H1 (cell line): ENCODE measurements around the gene MICALL1. TPM values are rescaled to one million over a fixed set of nuclear protein-coding genes. Genes with fewer than 3 reads are reported as not detected.

Experiments used
- CTCF ChIA-PET: fragments of 300-600 bp; sonication (Branson Sonifier 250); formaldehyde crosslinking; loops from one replicate; lab custom pipeline; 2021; ENCODE audit not compliant: partially characterized antibody; lab: Charles Lee
- POLR2A ChIA-PET: fragments of 300-600 bp; sonication (Branson Sonifier 250); formaldehyde crosslinking; loops from one replicate; lab custom pipeline; 2021; ENCODE audit warnings: inconsistent platforms; ENCODE audit not compliant: partially characterized antibody; lab: Charles Lee
- DNase-seq, 2 experiments: peaks; one replicate each; pipeline versions ENCODE4 v3.0.0 to v3.0.0-alpha.2; 2010 to 2022; ENCODE audit warnings: low spot score in 2 of 2, low read depth in 1 of 2, mixed read lengths in 1 of 2
- FAIRE-seq: peaks from 2 replicates; lab custom pipeline; 2011; peaks lifted over from hg19 to GRCh38; lab: Jason Lieb, UNC
- H2AFZ ChIP-seq: 2 replicates; pipeline ENCODE4 v1.8.1; 2012; ENCODE audit warnings: low read length, inconsistent platforms
- H2AK5ac ChIP-seq: 2 replicates; pipeline ENCODE4 v1.6.1; 2013; ENCODE audit warnings: low read depth, low read length
- H2BK120ac ChIP-seq: replicated peaks from 2 replicates; pipeline ENCODE3; 2013; ENCODE audit warnings: low read depth, low read length, inconsistent platforms
- H2BK12ac ChIP-seq: 2 replicates; pipeline ENCODE4 v1.6.1; 2013; ENCODE audit warnings: low read depth, low read length
- H2BK15ac ChIP-seq: 2 replicates; pipeline ENCODE4 v1.6.1; 2013; ENCODE audit warnings: low read length
- H2BK20ac ChIP-seq: 2 replicates; pipeline ENCODE4 v1.6.1; 2013; ENCODE audit warnings: low read length
- H2BK5ac ChIP-seq: 2 replicates; pipeline ENCODE4 v1.6.1; 2013; ENCODE audit warnings: low read depth, low read length
- H3K14ac ChIP-seq: 2 replicates; pipeline ENCODE4 v1.6.1; 2013; ENCODE audit warnings: inconsistent platforms; ENCODE audit not compliant: insufficient read length
- H3K18ac ChIP-seq: 2 replicates; pipeline ENCODE4 v1.6.1; 2013; ENCODE audit warnings: low read length; ENCODE audit errors: extremely low read depth
- H3K23ac ChIP-seq: 2 replicates; pipeline ENCODE4 v1.6.1; 2013; ENCODE audit warnings: inconsistent platforms; ENCODE audit not compliant: insufficient read length
- H3K23me2 ChIP-seq: 2 replicates; pipeline ENCODE4 v1.6.1; 2013; ENCODE audit warnings: low read depth, low read length
- H3K27ac ChIP-seq: 2 replicates; pipeline ENCODE4 v1.6.1; 2011; ENCODE audit warnings: low read depth, low read length, inconsistent platforms
- H3K27me3 ChIP-seq, 4 experiments: replicated peaks in 1 of 4; 1 replicate in 1 of 4; 2 replicates in 3 of 4; pipeline versions ENCODE4 v1.6.1 to v1.8.1; 2011 to 2013; ENCODE audit warnings: low read length in 3 of 4, mild to moderate bottlenecking in 3 of 4, inconsistent platforms in 2 of 4, mixed read lengths in 2 of 4, moderate library complexity in 1 of 4; ENCODE audit not compliant: control insufficient read depth in 3 of 4, insufficient read depth in 3 of 4; ENCODE audit errors: extremely low read depth in 1 of 4
- H3K36me3 ChIP-seq, 4 experiments: 2 replicates each; pipeline versions ENCODE4 v1.6.1 to v1.8.1; 2011 to 2013; ENCODE audit warnings: mild to moderate bottlenecking in 4 of 4, low read length in 3 of 4, moderate library complexity in 2 of 4, control low read depth in 1 of 4, inconsistent platforms in 1 of 4; ENCODE audit not compliant: insufficient read depth in 4 of 4, control insufficient read depth in 2 of 4
- H3K4ac ChIP-seq: replicated peaks from 2 replicates; pipeline ENCODE3; 2013; ENCODE audit warnings: low read length, low read depth, mixed read lengths, inconsistent platforms; ENCODE audit not compliant: insufficient read length
- H3K4me1 ChIP-seq, 4 experiments: replicated peaks in 1 of 4; 1 replicate in 1 of 4; 2 replicates in 3 of 4; pipeline versions ENCODE4 v1.6.1 to v1.8.1; 2011 to 2013; ENCODE audit warnings: low read length in 3 of 4, inconsistent platforms in 2 of 4, mixed read lengths in 1 of 4; ENCODE audit not compliant: insufficient read depth in 4 of 4, control insufficient read depth in 3 of 4
- H3K4me2 ChIP-seq, 2 experiments: 2 replicates each; pipeline versions ENCODE4 v1.6.1 to v1.8.1; 2011 to 2013; ENCODE audit warnings: low read depth in 2 of 2, low read length in 2 of 2, control low read depth in 1 of 2, inconsistent platforms in 1 of 2, mild to moderate bottlenecking in 1 of 2; ENCODE audit not compliant: insufficient read depth in 1 of 2
- H3K4me3 ChIP-seq, 4 experiments: fragments of 200-600, 300-600 bp in 1 of 4; sonication (generic), shearing (Covaris generic), sonication (Bioruptor Twin) in 1 of 4; 2 replicates each; pipeline versions ENCODE4 v1.5.1 to v1.8.1; 2011 to 2016; ENCODE audit warnings: low read length in 4 of 4, low read depth in 3 of 4, control low read depth in 2 of 4, inconsistent platforms in 2 of 4, mild to moderate bottlenecking in 2 of 4, mixed read lengths in 1 of 4, moderate library complexity in 1 of 4; ENCODE audit not compliant: insufficient read depth in 2 of 4; ENCODE audit errors: extremely low read depth in 1 of 4
- H3K56ac ChIP-seq: replicated peaks from 2 replicates; pipeline ENCODE3; 2013; ENCODE audit warnings: low read depth, mild to moderate bottlenecking, mixed read lengths, low read length, inconsistent platforms; ENCODE audit not compliant: insufficient read length
- H3K79me1 ChIP-seq: 2 replicates; pipeline ENCODE4 v1.6.1; 2013; ENCODE audit warnings: low read depth, low read length, control low read depth
- H3K79me2 ChIP-seq, 2 experiments: 2 replicates each; pipeline versions ENCODE4 v1.6.1 to v1.8.1; 2012 to 2013; ENCODE audit warnings: low read length in 2 of 2, mild to moderate bottlenecking in 2 of 2, inconsistent platforms in 1 of 2; ENCODE audit not compliant: insufficient read depth in 2 of 2, control insufficient read depth in 1 of 2
- H3K9ac ChIP-seq, 4 experiments: replicated peaks in 1 of 4; 1 replicate in 1 of 4; 2 replicates in 3 of 4; pipeline versions ENCODE4 v1.6.1 to v1.8.1; 2011 to 2013; ENCODE audit warnings: low read depth in 3 of 4, low read length in 3 of 4, control low read depth in 2 of 4, mild to moderate bottlenecking in 2 of 4, moderate library complexity in 2 of 4, inconsistent platforms in 1 of 4; ENCODE audit errors: extremely low read depth in 1 of 4
- H3K9me3 ChIP-seq, 2 experiments: 2 replicates each; pipeline versions ENCODE4 v1.6.1 to v1.8.1; 2012 to 2013; ENCODE audit warnings: mild to moderate bottlenecking in 2 of 2, moderate library complexity in 2 of 2, control low read depth in 1 of 2, inconsistent platforms in 1 of 2, low read depth in 1 of 2, low read length in 1 of 2, mixed read lengths in 1 of 2; ENCODE audit not compliant: insufficient read depth in 2 of 2
- H4K20me1 ChIP-seq, 2 experiments: replicated peaks in 1 of 2; 2 replicates each; pipeline versions ENCODE3 to v1.8.1; 2011 to 2013; ENCODE audit warnings: inconsistent platforms in 2 of 2, low read length in 2 of 2, mild to moderate bottlenecking in 1 of 2; ENCODE audit not compliant: insufficient read depth in 2 of 2, control insufficient read depth in 1 of 2
- H4K5ac ChIP-seq: 2 replicates; pipeline ENCODE4 v1.6.1; 2013; ENCODE audit warnings: low read length, low read depth, mixed read lengths, inconsistent platforms; ENCODE audit not compliant: insufficient read length
- H4K8ac ChIP-seq: 2 replicates; pipeline ENCODE4 v1.8.0; 2013; ENCODE audit warnings: mild to moderate bottlenecking, moderate library complexity, low read length, inconsistent platforms; ENCODE audit not compliant: insufficient read depth; ENCODE audit errors: extremely low read depth
- H4K91ac ChIP-seq: replicated peaks from 2 replicates; pipeline ENCODE3; 2013; ENCODE audit warnings: low read length, mixed read lengths, inconsistent platforms; ENCODE audit not compliant: insufficient read length
- BACH1 ChIP-seq: IDR thresholded peaks from 2 replicates; pipeline ENCODE4 v1.6.1; 2012; ENCODE audit warnings: low read length, improper control_type of control experiment
- BCL11A ChIP-seq, 2 experiments: IDR thresholded peaks; one replicate each; pipeline ENCODE4 v1.6.1; 2011; ENCODE audit warnings: low read depth in 2 of 2, low read length in 2 of 2, mild to moderate bottlenecking in 2 of 2
- POLR2A ChIP-seq, 2 experiments: IDR thresholded peaks; 1 replicate in 1 of 2; 2 replicates in 1 of 2; pipeline ENCODE4 v1.6.1; 2011; ENCODE audit warnings: low read depth in 2 of 2, low read length in 2 of 2, mild to moderate bottlenecking in 2 of 2; ENCODE audit errors: control extremely low read depth in 1 of 2
- POLR2AphosphoS5 ChIP-seq: IDR thresholded peaks from 2 replicates; pipeline ENCODE4 v1.6.1; 2011; ENCODE audit warnings: low read depth, low read length
- RAD21 ChIP-seq, 2 experiments: IDR thresholded peaks in 1 of 2; conservative IDR thresholded peaks in 1 of 2; 2 replicates each; pipeline ENCODE4 v1.6.1; 2011; ENCODE audit warnings: low read depth in 2 of 2, low read length in 2 of 2, improper control_type of control experiment in 1 of 2, inconsistent platforms in 1 of 2, mild to moderate bottlenecking in 1 of 2, moderate library complexity in 1 of 2
- SIN3A ChIP-seq, 2 experiments: IDR thresholded peaks in 1 of 2; conservative IDR thresholded peaks in 1 of 2; 2 replicates each; pipeline ENCODE4 v1.6.1; 2011 to 2012; ENCODE audit warnings: low read length in 2 of 2, improper control_type of control experiment in 1 of 2, low read depth in 1 of 2, mild to moderate bottlenecking in 1 of 2
- SP1 ChIP-seq: IDR thresholded peaks from 2 replicates; pipeline ENCODE4 v1.6.1; 2011; ENCODE audit warnings: low read depth, low read length
- TAF7 ChIP-seq: optimal IDR thresholded peaks from 2 replicates; pipeline ENCODE3; 2011; ENCODE audit warnings: low read depth, mild to moderate bottlenecking, inconsistent platforms, low read length, moderate library complexity, borderline replicate concordance
- WGBS, 2 experiments: shearing (Covaris generic) in 1 of 2; methylation state at CpG; one replicate each; pipeline versions ENCODE4 v1.1.6 to v1.1.7; 2013 to 2015; ENCODE audit warnings: low lambda C conversion rate in 2 of 2, mixed read lengths in 2 of 2, inconsistent platforms in 1 of 2, low coverage in 1 of 2, missing lambda C conversion rate in 1 of 2; ENCODE audit not compliant: insufficient replicate concordance in 2 of 2, insufficient coverage in 1 of 2, insufficient read length in 1 of 2; ENCODE audit errors: extremely low coverage in 1 of 2, missing lambda C conversion rate in 1 of 2; 5-methylcytosine and 5-hydroxymethylcytosine counted together
- polyA plus RNA-seq, 7 experiments: library from polyadenylated mRNA; depleted of rRNA in 3 of 7; stranded (reverse) in 5 of 7; unstranded in 2 of 7; fragments of >200 nt in 5 of 7; fragments of 200-250 nt in 2 of 7; gene quantifications; 1 replicate in 5 of 7; 2 replicates in 1 of 7; 4 replicates in 1 of 7; pipeline versions ENCODE4 v1.2.1 to v1.2.3, GENCODE V29; 2011 to 2013; ENCODE audit warnings: missing spikeins in 2 of 7, mixed read lengths in 2 of 7
- total RNA-seq: library from RNA; stranded (reverse); fragmentation: NEBNext Ultra II Directional; extraction: Animal tissue kit (Norgen Biotek cat#: 25700); gene quantifications from 2 replicates; pipeline ENCODE4 v1.2.1, GENCODE V29; 2021
- TF ChIP-seq, protein P1 (sequence below): IDR thresholded peaks from 2 replicates; pipeline ENCODE4 v1.6.1; 2012; ENCODE audit warnings: low read length, inconsistent platforms

The MICALL1 gene
- total and polyA plus RNA-seq, 2 of the 8 experiments (the other 6 are each of a cell fraction or from before 2014, with no cell fraction given): 17.7 to 32.1 TPM

DNA sequence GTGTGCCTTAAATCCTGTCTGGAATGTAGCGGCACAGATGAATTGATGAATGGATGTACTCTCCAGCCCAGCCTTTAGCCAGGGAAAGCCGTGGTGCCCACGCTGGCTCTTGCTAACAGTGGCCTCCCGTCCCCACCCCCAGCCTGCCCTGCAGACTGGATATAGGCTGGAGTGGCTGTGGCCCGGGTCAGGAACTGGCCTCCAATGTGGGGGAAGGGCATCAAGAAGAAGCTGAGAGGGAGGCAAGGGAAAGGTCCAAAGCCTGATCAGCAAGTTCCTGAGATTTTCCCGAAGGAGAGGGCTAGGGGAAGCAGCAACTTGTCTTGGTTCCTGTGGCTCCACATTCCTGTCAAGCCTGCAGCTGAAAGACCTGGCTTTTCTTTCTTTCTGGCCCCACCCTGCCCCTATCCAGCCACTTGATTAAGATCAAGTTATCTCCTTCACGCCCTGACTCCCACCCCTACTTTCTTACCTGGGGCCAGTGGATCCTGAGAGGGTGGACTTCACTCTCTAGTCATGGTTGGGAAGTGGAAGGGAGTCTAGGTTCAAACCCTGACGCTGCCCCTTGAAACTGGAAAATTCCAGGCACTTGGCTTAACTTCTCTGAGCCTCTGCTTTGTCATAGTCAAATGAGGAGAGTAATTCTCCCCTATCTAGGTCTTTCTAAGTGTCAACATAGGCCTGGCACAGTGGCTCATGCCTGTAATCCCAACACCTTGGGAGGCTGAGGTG lies 11.0 kb upstream of the MICALL1 start:
- Histone ChIP-seq H4K91ac (no peak overlapping the region), H4K8ac (no peak overlapping the region), H3K27me3 (no peaks in the 10 kb centered on the region), H3K14ac (no peak overlapping the region), H3K18ac (peak overlapping the region; percentile 93; the same call in 1 of the 2 replicates), H3K79me1 (no peaks in the 10 kb centered on the region; the same call in 1 of the 2 replicates), H3K23ac (no peak overlapping the region), H3K9ac (peak overlapping the region in 2 of 4 experiments; percentile 1 to 14; a peak in 1 of 7 replicates), H2AFZ (no peak overlapping the region), H2BK5ac (peak overlapping the region; percentile 85), H3K23me2 (no peaks in the 10 kb centered on the region), H3K27ac (peak overlapping the region; percentile 72; the same call in 1 of the 2 replicates), H3K4me2 (peak overlapping the region; percentile 3 to 29; a peak in 2 of 4 replicates), H3K9me3 (no peaks in the 10 kb centered on the region), H3K56ac (no peak overlapping the region), H2BK12ac (peak overlapping the region; percentile 87), H2BK120ac (no peak overlapping the region), H2BK15ac (0 out of 2 replicates have a peak overlapping the region, but pooled peaks have one; percentile 83), H2BK20ac (peak overlapping the region; percentile 48), H3K79me2 (no peaks in the 10 kb centered on the region), H3K4me1 (peaks cover 16 to 24% (median 20%) of the 10 kb centered on the region in 4 experiments), H3K4ac (no peak overlapping the region), H3K36me3 (peaks cover 0 to 5% (median under 1%) of the 10 kb centered on the region in 4 experiments; a peak in 4 of 8 replicates), H3K4me3 (no peak overlapping the region), H2AK5ac (peak overlapping the region; percentile 93), H4K5ac (no peak overlapping the region), H4K20me1 (no peaks in the 10 kb centered on the region)
- peak in 1 of 2 experiments; percentile 65 for DNase-seq
- WGBS, 2 experiments: 57% methylated on average over 8 of the region's 8 CpGs; no CpG with 5 or more reads in 1 of the 2 experiments
- FAIRE-seq: no peak
- ChIA-PET CTCF (interaction anchor here (1.0 to 15.4 kb wide), 6 partner anchors 8 to 70 kb away, joined by 3 to 158 read pairs (median 16); partner anchors contain the start of gene MICALL1), POLR2A (interaction anchor here (0.7 to 9.8 kb wide), 6 partner anchors 9 to 72 kb away, joined by 3 to 150 read pairs (median 6); partner anchors contain the start of genes GALR3 and MICALL1)
- TF ChIP-seq RAD21 (IDR thresholded peaks at IDR 0.05 in 1 of 2, conservative IDR thresholded peaks at IDR 0.05 in 1 of 2; ENCODE audit: low read depth in 2 of 2, low read length in 2 of 2) (no peak; a peak in 1 of 4 replicates), SIN3A (conservative IDR thresholded peaks at IDR 0.05 in 1 of 2, IDR thresholded peaks at IDR 0.05 in 1 of 2; ENCODE audit: low read depth in 1 of 2, low read length in 2 of 2) (0 out of 4 replicates have a peak, but pooled peaks of 1 of the 2 experiments have one; percentile 27), TAF7 (no peak), BCL11A (IDR thresholded peaks at IDR 0.05; ENCODE audit: low read depth in 2 of 2, low read length in 2 of 2) (no peak), SP1 (peak; percentile 81), POLR2AphosphoS5 (0 out of 2 replicates have a peak, but pooled peaks have one; percentile 25), BACH1 (no peak), POLR2A (IDR thresholded peaks at IDR 0.05; ENCODE audit: control extremely low read depth in 1 of 2, low read depth in 2 of 2, low read length in 2 of 2) (peak in 1 of 2 experiments; percentile 52; a peak in 1 of 3 replicates)
- TF ChIP-seq, protein P1, sequence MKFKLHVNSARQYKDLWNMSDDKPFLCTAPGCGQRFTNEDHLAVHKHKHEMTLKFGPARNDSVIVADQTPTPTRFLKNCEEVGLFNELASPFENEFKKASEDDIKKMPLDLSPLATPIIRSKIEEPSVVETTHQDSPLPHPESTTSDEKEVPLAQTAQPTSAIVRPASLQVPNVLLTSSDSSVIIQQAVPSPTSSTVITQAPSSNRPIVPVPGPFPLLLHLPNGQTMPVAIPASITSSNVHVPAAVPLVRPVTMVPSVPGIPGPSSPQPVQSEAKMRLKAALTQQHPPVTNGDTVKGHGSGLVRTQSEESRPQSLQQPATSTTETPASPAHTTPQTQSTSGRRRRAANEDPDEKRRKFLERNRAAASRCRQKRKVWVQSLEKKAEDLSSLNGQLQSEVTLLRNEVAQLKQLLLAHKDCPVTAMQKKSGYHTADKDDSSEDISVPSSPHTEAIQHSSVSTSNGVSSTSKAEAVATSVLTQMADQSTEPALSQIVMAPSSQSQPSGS: no peak
